GM23338 (cell line): Measurements from ENCODE around the gene CYB5B.

Experiments used
- CREB1 ChIP-seq: fragments of 250-450 bp; sonication (Bioruptor Pico); IDR thresholded peaks from 2 replicates; pipeline ENCODE4 v1.5.0; 2020; ENCODE audit warnings: low read depth, mild to moderate bottlenecking, moderate library complexity
- ETS1 ChIP-seq: IDR thresholded peaks from 2 replicates; pipeline ENCODE4 v1.6.1; 2016; ENCODE audit warnings: antibody characterized with exemption
- EZH2 ChIP-seq: fragments of 200-600 bp; sonication (generic); IDR thresholded peaks from one replicate; pipeline ENCODE4 v1.8.0; 2017; ENCODE audit warnings: antibody characterized with exemption, mild to moderate bottlenecking, low read depth; ENCODE audit not compliant: unreplicated experiment
- EZH2phosphoT487 ChIP-seq: fragments of 200-600 bp; sonication (generic); IDR thresholded peaks from one replicate; pipeline ENCODE4 v1.8.1; 2018; ENCODE audit warnings: antibody characterized with exemption; ENCODE audit not compliant: unreplicated experiment
- JUNB ChIP-seq: IDR thresholded peaks from one replicate; pipeline ENCODE4 v1.6.1; 2016; ENCODE audit warnings: antibody characterized with exemption; ENCODE audit not compliant: unreplicated experiment
- POLR2AphosphoS5 ChIP-seq: IDR thresholded peaks from 2 replicates; pipeline ENCODE4 v1.6.1; 2016; ENCODE audit warnings: antibody characterized with exemption, low read depth
- STAT1 ChIP-seq: IDR thresholded peaks from one replicate; pipeline ENCODE4 v1.6.1; 2016; ENCODE audit warnings: antibody characterized with exemption; ENCODE audit not compliant: unreplicated experiment
- ZNF114 ChIP-seq: fragments of 250-450 bp; sonication (Bioruptor Pico); IDR thresholded peaks from 2 replicates; pipeline ENCODE4 v1.5.0; 2020; ENCODE audit warnings: mild to moderate bottlenecking, moderate library complexity
- ZNF331 ChIP-seq: fragments of 250-450 bp; sonication (Bioruptor Pico); IDR thresholded peaks from 2 replicates; pipeline ENCODE4 v1.5.0; 2020; ENCODE audit warnings: low read depth, mild to moderate bottlenecking, moderate library complexity
- TF ChIP-seq, protein P1 (sequence below), 2 experiments: fragments of 200-600 bp in 1 of 2; sonication (generic) in 1 of 2; conservative IDR thresholded peaks; 2 replicates each; pipeline versions ENCODE4 v1.5.1 to v1.6.1; 2016 to 2017; ENCODE audit warnings: antibody characterized with exemption in 2 of 2, low read depth in 2 of 2, mild to moderate bottlenecking in 2 of 2, moderate library complexity in 1 of 2
- TF ChIP-seq, protein P2 (sequence below): IDR thresholded peaks from one replicate; pipeline ENCODE4 v1.6.1; 2018; ENCODE audit warnings: antibody characterized with exemption; ENCODE audit not compliant: unreplicated experiment

- TF ChIP-seq, protein P1, sequence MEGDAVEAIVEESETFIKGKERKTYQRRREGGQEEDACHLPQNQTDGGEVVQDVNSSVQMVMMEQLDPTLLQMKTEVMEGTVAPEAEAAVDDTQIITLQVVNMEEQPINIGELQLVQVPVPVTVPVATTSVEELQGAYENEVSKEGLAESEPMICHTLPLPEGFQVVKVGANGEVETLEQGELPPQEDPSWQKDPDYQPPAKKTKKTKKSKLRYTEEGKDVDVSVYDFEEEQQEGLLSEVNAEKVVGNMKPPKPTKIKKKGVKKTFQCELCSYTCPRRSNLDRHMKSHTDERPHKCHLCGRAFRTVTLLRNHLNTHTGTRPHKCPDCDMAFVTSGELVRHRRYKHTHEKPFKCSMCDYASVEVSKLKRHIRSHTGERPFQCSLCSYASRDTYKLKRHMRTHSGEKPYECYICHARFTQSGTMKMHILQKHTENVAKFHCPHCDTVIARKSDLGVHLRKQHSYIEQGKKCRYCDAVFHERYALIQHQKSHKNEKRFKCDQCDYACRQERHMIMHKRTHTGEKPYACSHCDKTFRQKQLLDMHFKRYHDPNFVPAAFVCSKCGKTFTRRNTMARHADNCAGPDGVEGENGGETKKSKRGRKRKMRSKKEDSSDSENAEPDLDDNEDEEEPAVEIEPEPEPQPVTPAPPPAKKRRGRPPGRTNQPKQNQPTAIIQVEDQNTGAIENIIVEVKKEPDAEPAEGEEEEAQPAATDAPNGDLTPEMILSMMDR (conservative IDR thresholded peaks at IDR 0.05; ENCODE audit: low read depth in 2 of 2): no peak
- TF ChIP-seq CREB1 (no peak), POLR2AphosphoS5 (no peak), EZH2 (no peak), STAT1 (no peak), EZH2phosphoT487 (no peak), ZNF331 (no peak), JUNB (no peak), ETS1 (no peak), ZNF114 (CRISPR knock-in tag) (no peak)
- TF ChIP-seq, protein P2, sequence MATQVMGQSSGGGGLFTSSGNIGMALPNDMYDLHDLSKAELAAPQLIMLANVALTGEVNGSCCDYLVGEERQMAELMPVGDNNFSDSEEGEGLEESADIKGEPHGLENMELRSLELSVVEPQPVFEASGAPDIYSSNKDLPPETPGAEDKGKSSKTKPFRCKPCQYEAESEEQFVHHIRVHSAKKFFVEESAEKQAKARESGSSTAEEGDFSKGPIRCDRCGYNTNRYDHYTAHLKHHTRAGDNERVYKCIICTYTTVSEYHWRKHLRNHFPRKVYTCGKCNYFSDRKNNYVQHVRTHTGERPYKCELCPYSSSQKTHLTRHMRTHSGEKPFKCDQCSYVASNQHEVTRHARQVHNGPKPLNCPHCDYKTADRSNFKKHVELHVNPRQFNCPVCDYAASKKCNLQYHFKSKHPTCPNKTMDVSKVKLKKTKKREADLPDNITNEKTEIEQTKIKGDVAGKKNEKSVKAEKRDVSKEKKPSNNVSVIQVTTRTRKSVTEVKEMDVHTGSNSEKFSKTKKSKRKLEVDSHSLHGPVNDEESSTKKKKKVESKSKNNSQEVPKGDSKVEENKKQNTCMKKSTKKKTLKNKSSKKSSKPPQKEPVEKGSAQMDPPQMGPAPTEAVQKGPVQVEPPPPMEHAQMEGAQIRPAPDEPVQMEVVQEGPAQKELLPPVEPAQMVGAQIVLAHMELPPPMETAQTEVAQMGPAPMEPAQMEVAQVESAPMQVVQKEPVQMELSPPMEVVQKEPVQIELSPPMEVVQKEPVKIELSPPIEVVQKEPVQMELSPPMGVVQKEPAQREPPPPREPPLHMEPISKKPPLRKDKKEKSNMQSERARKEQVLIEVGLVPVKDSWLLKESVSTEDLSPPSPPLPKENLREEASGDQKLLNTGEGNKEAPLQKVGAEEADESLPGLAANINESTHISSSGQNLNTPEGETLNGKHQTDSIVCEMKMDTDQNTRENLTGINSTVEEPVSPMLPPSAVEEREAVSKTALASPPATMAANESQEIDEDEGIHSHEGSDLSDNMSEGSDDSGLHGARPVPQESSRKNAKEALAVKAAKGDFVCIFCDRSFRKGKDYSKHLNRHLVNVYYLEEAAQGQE: no peak
Observed at GRCh38 chr16:69490707-69491324, 66.4 kb downstream of the CYB5B start.
